ENCODE data around the gene GPR162. TPM values are rescaled to one million over a fixed set of nuclear protein-coding genes. Genes with fewer than 3 reads are reported as not detected.

Gene GPR162
- total RNA-seq, 1 experiment from 2014 or later = 2.3 TPM

GRCh38 chr12:6810758-6811157 lies 10.9 kb upstream of the GPR162 start:
- no peaks in the 10 kb centered on the region for H3K79me2 ChIP-seq (ENCODE audit: insufficient read depth, low read length)
- POLR2A ChIA-PET = no interaction called here

More at GRCh38 chr12:6810758-6811157, 10.9 kb upstream of the GPR162 start:
- H3K9ac ChIP-seq (ENCODE audit: low read length) = no peak overlapping the region
- DNase-seq (ENCODE audit: low read depth, low spot score) (no peak), ATAC-seq (no peak)
- H3K27me3 ChIP-seq (ENCODE audit: insufficient read depth, low read length) = no peaks in the 10 kb centered on the region
- H3K9me3 ChIP-seq (ENCODE audit: control insufficient read depth in 1 of 2, insufficient read depth in 1 of 2, low read depth in 1 of 2, low read length in 2 of 2) = no peaks in the 10 kb centered on the region
- H3K36me3 ChIP-seq (ENCODE audit: control insufficient read depth in 1 of 2, insufficient read depth in 2 of 2, low read length in 2 of 2) = no peaks in the 10 kb centered on the region
- H2AFZ ChIP-seq (ENCODE audit: low read depth, low read length, poor library complexity, severe bottlenecking) = no peak overlapping the region
- H3K9me2 ChIP-seq (ENCODE audit: insufficient read depth) = no peaks in the 10 kb centered on the region
- RAD21 ChIA-PET (ENCODE audit: low non-redundant PET in 1 of 2, low total read pairs in 2 of 2, uncharacterized antibody in 2 of 2, unreplicated experiment in 2 of 2) = no interaction called here
- CTCF ChIA-PET = no interaction called here
- no peak overlapping the region for H3K27ac ChIP-seq (ENCODE audit: low read depth, low read length)
- intact Hi-C loops (cut with micrococcal nuclease) = no loop called here
- no peak overlapping the region for H3K4me3 ChIP-seq (replicated peaks in 1 of 2; ENCODE audit: low read depth in 1 of 2, low read length in 2 of 2)
- no peak overlapping the region for H3K4me2 ChIP-seq (ENCODE audit: low read length)
- TF ChIP-seq RAD21 (IDR thresholded peaks at IDR 0.05; ENCODE audit: low read depth) = no peak
- TF ChIP-seq CEBPB (IDR thresholded peaks at IDR 0.05; ENCODE audit: low read depth) = no peak
- TF ChIP-seq JUND (IDR thresholded peaks at IDR 0.05) = no peak
- TF ChIP-seq, protein P1, sequence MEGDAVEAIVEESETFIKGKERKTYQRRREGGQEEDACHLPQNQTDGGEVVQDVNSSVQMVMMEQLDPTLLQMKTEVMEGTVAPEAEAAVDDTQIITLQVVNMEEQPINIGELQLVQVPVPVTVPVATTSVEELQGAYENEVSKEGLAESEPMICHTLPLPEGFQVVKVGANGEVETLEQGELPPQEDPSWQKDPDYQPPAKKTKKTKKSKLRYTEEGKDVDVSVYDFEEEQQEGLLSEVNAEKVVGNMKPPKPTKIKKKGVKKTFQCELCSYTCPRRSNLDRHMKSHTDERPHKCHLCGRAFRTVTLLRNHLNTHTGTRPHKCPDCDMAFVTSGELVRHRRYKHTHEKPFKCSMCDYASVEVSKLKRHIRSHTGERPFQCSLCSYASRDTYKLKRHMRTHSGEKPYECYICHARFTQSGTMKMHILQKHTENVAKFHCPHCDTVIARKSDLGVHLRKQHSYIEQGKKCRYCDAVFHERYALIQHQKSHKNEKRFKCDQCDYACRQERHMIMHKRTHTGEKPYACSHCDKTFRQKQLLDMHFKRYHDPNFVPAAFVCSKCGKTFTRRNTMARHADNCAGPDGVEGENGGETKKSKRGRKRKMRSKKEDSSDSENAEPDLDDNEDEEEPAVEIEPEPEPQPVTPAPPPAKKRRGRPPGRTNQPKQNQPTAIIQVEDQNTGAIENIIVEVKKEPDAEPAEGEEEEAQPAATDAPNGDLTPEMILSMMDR (IDR thresholded peaks at IDR 0.05 in 2 of 3, conservative IDR thresholded peaks at IDR 0.05 in 1 of 3; ENCODE audit: borderline replicate concordance in 1 of 3, insufficient read depth in 1 of 3, low read depth in 2 of 3, low read length in 2 of 3) = no peak
- TF ChIP-seq, protein P2, sequence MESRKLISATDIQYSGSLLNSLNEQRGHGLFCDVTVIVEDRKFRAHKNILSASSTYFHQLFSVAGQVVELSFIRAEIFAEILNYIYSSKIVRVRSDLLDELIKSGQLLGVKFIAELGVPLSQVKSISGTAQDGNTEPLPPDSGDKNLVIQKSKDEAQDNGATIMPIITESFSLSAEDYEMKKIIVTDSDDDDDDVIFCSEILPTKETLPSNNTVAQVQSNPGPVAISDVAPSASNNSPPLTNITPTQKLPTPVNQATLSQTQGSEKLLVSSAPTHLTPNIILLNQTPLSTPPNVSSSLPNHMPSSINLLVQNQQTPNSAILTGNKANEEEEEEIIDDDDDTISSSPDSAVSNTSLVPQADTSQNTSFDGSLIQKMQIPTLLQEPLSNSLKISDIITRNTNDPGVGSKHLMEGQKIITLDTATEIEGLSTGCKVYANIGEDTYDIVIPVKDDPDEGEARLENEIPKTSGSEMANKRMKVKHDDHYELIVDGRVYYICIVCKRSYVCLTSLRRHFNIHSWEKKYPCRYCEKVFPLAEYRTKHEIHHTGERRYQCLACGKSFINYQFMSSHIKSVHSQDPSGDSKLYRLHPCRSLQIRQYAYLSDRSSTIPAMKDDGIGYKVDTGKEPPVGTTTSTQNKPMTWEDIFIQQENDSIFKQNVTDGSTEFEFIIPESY (IDR thresholded peaks at IDR 0.05; ENCODE audit: extremely low read depth, insufficient replicate concordance, low read length) = no peak
- TF ChIP-seq ELF1 (IDR thresholded peaks at IDR 0.05; ENCODE audit: borderline replicate concordance, low read depth) = no peak
- TF ChIP-seq, protein P3, sequence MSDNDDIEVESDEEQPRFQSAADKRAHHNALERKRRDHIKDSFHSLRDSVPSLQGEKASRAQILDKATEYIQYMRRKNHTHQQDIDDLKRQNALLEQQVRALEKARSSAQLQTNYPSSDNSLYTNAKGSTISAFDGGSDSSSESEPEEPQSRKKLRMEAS (IDR thresholded peaks at IDR 0.05) = no peak
- TF ChIP-seq POLR2AphosphoS5 (IDR thresholded peaks at IDR 0.05; ENCODE audit: low read depth, low read length) = no peak
- TF ChIP-seq SIN3A (IDR thresholded peaks at IDR 0.05; ENCODE audit: low read depth) = no peak
- TF ChIP-seq CBX3 (IDR thresholded peaks at IDR 0.05; ENCODE audit: low read depth) = no peak
- no peak for TF ChIP-seq FOSL1 (IDR thresholded peaks at IDR 0.05; ENCODE audit: low read depth)
- no peak for TF ChIP-seq EZH2 (IDR thresholded peaks at IDR 0.05)
- no peak for TF ChIP-seq ZFX (IDR thresholded peaks at IDR 0.05)
- no peak for TF ChIP-seq TCF7L2 (IDR thresholded peaks at IDR 0.05; ENCODE audit: borderline replicate concordance, extremely low read depth, insufficient read depth, insufficient read length)
- TF ChIP-seq, protein P4, sequence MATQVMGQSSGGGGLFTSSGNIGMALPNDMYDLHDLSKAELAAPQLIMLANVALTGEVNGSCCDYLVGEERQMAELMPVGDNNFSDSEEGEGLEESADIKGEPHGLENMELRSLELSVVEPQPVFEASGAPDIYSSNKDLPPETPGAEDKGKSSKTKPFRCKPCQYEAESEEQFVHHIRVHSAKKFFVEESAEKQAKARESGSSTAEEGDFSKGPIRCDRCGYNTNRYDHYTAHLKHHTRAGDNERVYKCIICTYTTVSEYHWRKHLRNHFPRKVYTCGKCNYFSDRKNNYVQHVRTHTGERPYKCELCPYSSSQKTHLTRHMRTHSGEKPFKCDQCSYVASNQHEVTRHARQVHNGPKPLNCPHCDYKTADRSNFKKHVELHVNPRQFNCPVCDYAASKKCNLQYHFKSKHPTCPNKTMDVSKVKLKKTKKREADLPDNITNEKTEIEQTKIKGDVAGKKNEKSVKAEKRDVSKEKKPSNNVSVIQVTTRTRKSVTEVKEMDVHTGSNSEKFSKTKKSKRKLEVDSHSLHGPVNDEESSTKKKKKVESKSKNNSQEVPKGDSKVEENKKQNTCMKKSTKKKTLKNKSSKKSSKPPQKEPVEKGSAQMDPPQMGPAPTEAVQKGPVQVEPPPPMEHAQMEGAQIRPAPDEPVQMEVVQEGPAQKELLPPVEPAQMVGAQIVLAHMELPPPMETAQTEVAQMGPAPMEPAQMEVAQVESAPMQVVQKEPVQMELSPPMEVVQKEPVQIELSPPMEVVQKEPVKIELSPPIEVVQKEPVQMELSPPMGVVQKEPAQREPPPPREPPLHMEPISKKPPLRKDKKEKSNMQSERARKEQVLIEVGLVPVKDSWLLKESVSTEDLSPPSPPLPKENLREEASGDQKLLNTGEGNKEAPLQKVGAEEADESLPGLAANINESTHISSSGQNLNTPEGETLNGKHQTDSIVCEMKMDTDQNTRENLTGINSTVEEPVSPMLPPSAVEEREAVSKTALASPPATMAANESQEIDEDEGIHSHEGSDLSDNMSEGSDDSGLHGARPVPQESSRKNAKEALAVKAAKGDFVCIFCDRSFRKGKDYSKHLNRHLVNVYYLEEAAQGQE (IDR thresholded peaks at IDR 0.05; ENCODE audit: low read depth) = no peak
- no peak for TF ChIP-seq EGR1 (IDR thresholded peaks at IDR 0.05; ENCODE audit: low read depth)
- H3K4me1 ChIP-seq (ENCODE audit: control insufficient read depth in 1 of 2, insufficient read depth in 2 of 2, low read length in 2 of 2) = peaks cover 2 to 8% of the 10 kb centered on the region in 2 experiments; a peak in 3 of 4 replicates
- no TSS peak for BruUV-seq (replicated peaks)
- no peaks in the 10 kb centered on the region for H4K20me1 ChIP-seq (ENCODE audit: insufficient read depth)

All from HCT116 (cell line).